Measurements from ENCODE around the gene ITSN2. TPM values are rescaled to one million over a fixed set of nuclear protein-coding genes. Genes with fewer than 3 reads are reported as not detected.

The ITSN2 gene
- total RNA-seq, 1 experiment from 2014 or later, result 26.5 TPM

GRCh38 chr2:24205131-24205530, 155.2 kb downstream of the ITSN2 start:
- TF ChIP-seq ZFX (IDR thresholded peaks at IDR 0.05) (no peak), ZBTB33 (IDR thresholded peaks at IDR 0.05; ENCODE audit: extremely low read depth, insufficient replicate concordance, low read length) (no peak), YY1 (IDR thresholded peaks at IDR 0.05; ENCODE audit: extremely low read depth, insufficient replicate concordance, low read depth, low read length) (no peak), TCF7L2 (IDR thresholded peaks at IDR 0.05; ENCODE audit: borderline replicate concordance, extremely low read depth, insufficient read depth, insufficient read length) (no peak)
- H3K4me3 ChIP-seq (replicated peaks in 1 of 2; ENCODE audit: low read depth in 1 of 2, low read length in 2 of 2), result no peak overlapping the region
- intact Hi-C loops (cut with micrococcal nuclease), result no loop called here
- BruUV-seq (replicated peaks), result no TSS peak
- H3K9ac ChIP-seq (ENCODE audit: low read length), result no peak overlapping the region
- no peak overlapping the region for H2AFZ ChIP-seq (ENCODE audit: low read depth, low read length, poor library complexity, severe bottlenecking)
- H3K4me1 ChIP-seq (ENCODE audit: control insufficient read depth in 1 of 2, insufficient read depth in 2 of 2, low read length in 2 of 2), result no peaks in the 10 kb centered on the region
- no peaks in the 10 kb centered on the region for H3K79me2 ChIP-seq (ENCODE audit: insufficient read depth, low read length)
- DNase-seq (ENCODE audit: low read depth, low spot score), result no peak
- ChIA-PET RAD21 (ENCODE audit: low non-redundant PET in 1 of 2, low total read pairs in 2 of 2, uncharacterized antibody in 2 of 2, unreplicated experiment in 2 of 2) (no interaction called here), CTCF (no interaction called here), POLR2A (no interaction called here)
- H3K9me2 ChIP-seq (ENCODE audit: insufficient read depth), result no peaks in the 10 kb centered on the region
- no peak overlapping the region for H3K27ac ChIP-seq (ENCODE audit: low read depth, low read length)
- H4K20me1 ChIP-seq (ENCODE audit: insufficient read depth), result no peaks in the 10 kb centered on the region
- no peaks in the 10 kb centered on the region for H3K36me3 ChIP-seq (ENCODE audit: control insufficient read depth in 1 of 2, insufficient read depth in 2 of 2, low read length in 2 of 2)
- ATAC-seq, result no peak
- H3K27me3 ChIP-seq (ENCODE audit: insufficient read depth, low read length), result no peaks in the 10 kb centered on the region
- no peak overlapping the region for H3K4me2 ChIP-seq (ENCODE audit: low read length)
- H3K9me3 ChIP-seq (ENCODE audit: control insufficient read depth in 1 of 2, insufficient read depth in 1 of 2, low read depth in 1 of 2, low read length in 2 of 2), result no peaks in the 10 kb centered on the region

- no peak overlapping the region for H3K4me2 ChIP-seq (ENCODE audit: low read length)
- CTCF ChIA-PET, result no interaction called here
- no peak for ATAC-seq
- DNase-seq (ENCODE audit: low read depth, low spot score), result no peak
- no peaks in the 10 kb centered on the region for H3K4me1 ChIP-seq (ENCODE audit: control insufficient read depth in 1 of 2, insufficient read depth in 2 of 2, low read length in 2 of 2)
- H4K20me1 ChIP-seq (ENCODE audit: insufficient read depth), result no peaks in the 10 kb centered on the region
- no peaks in the 10 kb centered on the region for H3K79me2 ChIP-seq (ENCODE audit: insufficient read depth, low read length)
- intact Hi-C loops (cut with micrococcal nuclease), result no loop called here
- POLR2A ChIA-PET, result no interaction called here
- no peaks in the 10 kb centered on the region for H3K27me3 ChIP-seq (ENCODE audit: insufficient read depth, low read length)
- no peak overlapping the region for H3K4me3 ChIP-seq (replicated peaks in 1 of 2; ENCODE audit: low read depth in 1 of 2, low read length in 2 of 2)
- no peak for TF ChIP-seq CBX3 (IDR thresholded peaks at IDR 0.05; ENCODE audit: low read depth)
- no peak for TF ChIP-seq ZBTB33 (IDR thresholded peaks at IDR 0.05; ENCODE audit: extremely low read depth, insufficient replicate concordance, low read length)
- TF ChIP-seq EZH2 (IDR thresholded peaks at IDR 0.05), result no peak
- no peak for TF ChIP-seq CTCF (IDR thresholded peaks at IDR 0.05 in 2 of 3, conservative IDR thresholded peaks at IDR 0.05 in 1 of 3; ENCODE audit: borderline replicate concordance in 1 of 3, insufficient read depth in 1 of 3, low read depth in 2 of 3, low read length in 2 of 3)
- no peak for TF ChIP-seq SP1 (IDR thresholded peaks at IDR 0.05; ENCODE audit: low read depth)
- no TSS peak for BruUV-seq (replicated peaks)
- no peaks in the 10 kb centered on the region for H3K9me2 ChIP-seq (ENCODE audit: insufficient read depth)
- no peak overlapping the region for H3K9ac ChIP-seq (ENCODE audit: low read length)
- H3K27ac ChIP-seq (ENCODE audit: low read depth, low read length), result no peak overlapping the region
- H3K36me3 ChIP-seq (ENCODE audit: control insufficient read depth in 1 of 2, insufficient read depth in 2 of 2, low read length in 2 of 2), result no peaks in the 10 kb centered on the region
- H3K9me3 ChIP-seq (ENCODE audit: control insufficient read depth in 1 of 2, insufficient read depth in 1 of 2, low read depth in 1 of 2, low read length in 2 of 2), result no peaks in the 10 kb centered on the region
- H2AFZ ChIP-seq (ENCODE audit: low read depth, low read length, poor library complexity, severe bottlenecking), result no peak overlapping the region
- RAD21 ChIA-PET (ENCODE audit: low non-redundant PET in 1 of 2, low total read pairs in 2 of 2, uncharacterized antibody in 2 of 2, unreplicated experiment in 2 of 2), result no interaction called here
Observed at GRCh38 chr2:24204505-24204904, 155.8 kb downstream of the ITSN2 start.

Data from HCT116 (cell line).